ENCODE measurements around the gene MYO5B.

MYO5B gene

DNA sequence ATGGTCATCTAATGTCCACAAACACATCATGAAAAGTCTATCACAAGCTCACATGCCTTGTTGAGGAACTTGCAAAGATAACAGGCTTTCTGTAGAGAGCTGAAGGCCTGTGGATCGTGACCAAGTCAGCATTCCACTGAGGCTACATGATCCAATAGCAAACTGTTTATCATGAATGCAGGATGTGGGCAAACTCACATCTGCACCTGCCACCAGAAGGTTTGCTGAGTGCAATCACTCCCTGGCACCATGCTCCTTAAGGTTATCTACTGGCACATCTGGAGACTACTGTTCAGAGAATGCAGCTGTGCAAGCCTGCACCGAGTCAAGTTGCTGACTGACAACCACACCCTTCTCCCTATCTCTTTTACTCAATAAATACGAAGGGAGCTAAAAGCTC lies 314.3 kb downstream of the MYO5B start:
- no peak for DNase-seq (ENCODE audit: low read depth)

DNA sequence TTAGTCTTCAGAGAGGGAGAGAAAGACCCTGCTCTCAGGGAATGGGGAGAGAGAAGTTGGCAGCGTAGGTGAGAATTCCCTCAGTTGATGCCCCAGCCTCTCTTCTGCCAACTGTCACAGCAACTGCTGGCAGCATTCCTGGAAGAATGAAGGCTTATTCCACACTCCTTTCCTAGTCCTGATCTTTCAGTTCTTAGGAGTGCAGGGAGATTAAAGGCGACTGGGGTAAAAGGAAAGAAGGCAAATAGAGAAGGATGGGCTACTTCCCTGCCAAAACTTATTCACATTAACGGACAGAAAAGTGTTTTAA lies 315.7 kb downstream of the MYO5B start:
- DNase-seq (ENCODE audit: low read depth): no peak

DNA sequence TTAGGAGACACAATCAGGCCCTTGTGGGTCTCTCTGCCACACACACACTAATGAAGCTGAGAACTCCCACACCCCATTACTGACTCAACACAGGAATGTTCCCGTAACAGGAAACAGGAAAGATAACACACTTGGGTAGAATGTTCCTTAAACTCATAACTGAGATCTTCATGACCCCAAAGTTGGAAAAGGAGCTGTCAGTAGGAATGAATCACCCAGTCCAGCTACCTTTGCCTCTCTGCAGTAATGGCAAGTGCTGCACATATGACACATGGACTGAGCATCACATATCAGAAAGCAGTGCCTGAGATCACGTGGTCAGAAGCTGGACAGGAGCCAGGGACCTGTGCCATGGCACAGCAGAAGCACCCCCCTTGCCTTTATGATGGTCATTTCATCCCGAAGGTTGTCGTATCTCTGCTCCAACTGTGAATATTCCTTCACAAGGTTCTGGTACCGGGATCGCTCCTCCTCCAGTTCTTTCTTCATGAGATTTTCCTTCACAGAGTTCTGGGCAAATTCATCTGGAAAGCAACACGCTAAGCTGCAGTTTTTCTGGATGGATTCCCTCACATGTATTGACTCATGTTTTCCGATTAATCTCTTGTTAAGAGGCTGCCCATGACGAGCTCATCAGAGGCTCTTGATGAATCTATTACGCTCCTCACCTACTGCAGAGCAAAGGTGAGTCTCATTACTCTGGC lies 316.2 kb downstream of the MYO5B start:
- DNase-seq (ENCODE audit: low read depth): no peak

DNA sequence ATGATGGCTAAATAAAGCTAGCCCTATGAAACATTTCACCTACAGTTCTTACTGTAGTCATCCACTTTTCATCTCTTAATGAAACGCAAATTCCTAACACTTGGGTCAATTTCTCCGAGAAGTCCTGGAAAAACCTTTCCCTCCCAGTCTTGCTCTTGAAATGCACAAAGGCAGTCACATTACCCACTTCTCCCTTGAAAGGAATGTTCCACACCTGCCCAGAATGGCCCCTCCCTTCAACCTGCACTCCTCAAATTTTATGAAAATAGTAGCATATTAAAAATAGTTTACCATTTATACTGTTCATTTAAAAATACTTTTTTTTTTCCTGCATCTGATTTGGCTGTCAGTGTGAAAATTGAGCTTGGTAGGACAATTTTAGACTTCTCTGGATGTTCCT lies 316.9 kb downstream of the MYO5B start:
- DNase-seq (ENCODE audit: low read depth): no peak

DNA sequence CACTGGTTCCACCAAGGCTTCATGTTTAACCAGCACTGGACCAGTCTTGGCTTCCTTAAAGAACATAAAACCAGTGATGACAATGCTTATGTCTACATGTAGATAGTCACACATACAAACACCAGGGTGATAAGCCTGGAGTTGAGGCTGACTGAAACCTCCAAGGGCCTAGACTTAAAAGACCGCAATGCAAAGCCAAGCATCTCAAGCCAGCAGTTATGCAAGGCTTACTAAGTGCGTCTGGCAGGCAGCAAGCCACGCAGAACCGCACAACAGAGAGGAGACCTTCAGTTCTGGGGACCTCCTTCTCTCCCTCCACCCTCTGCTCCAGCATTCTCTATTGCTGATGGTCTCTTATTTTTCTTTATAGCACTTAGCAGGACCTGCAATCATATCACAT lies 318.4 kb downstream of the MYO5B start:
- DNase-seq (ENCODE audit: low read depth): no peak

DNA sequence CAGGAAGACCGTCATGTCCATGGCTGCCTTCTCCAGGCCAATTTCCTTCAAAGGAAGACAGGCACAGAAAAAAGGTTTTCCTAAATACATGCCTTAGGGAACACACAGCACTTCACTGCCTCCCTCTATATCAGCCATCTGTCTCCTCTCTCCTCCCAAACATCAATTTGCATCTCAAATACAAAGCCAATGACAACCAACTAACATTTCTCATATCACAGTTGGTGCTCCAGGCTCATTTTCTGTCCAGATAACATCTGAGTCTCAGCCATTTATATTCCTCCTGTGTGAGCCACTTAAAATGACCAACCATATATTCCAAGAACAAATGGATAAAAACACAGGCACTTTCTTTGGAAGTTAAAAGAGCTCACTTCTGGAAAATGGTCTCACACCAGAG lies 319.2 kb downstream of the MYO5B start:
- DNase-seq (ENCODE audit: low read depth): no peak

DNA sequence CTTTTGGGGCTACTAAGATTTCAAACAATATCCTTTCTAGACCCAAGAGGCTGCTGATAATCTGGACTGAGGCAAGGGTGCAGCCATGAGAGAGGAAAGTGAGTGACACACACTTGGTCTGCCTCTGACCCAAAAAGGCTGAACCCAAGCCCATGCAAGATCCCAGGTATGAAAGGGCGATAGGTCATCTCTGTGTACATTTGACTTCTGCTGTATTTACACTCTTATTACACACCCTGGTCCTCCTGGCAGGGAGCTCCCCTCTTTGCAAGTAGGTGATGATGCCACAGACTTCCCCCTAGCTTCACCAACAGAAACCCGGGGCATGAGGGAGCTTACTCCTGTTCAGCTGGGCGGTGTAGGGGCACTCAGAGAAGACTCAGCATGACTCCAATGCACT lies 319.8 kb downstream of the MYO5B start:
- no peak for DNase-seq (ENCODE audit: low read depth)

DNA sequence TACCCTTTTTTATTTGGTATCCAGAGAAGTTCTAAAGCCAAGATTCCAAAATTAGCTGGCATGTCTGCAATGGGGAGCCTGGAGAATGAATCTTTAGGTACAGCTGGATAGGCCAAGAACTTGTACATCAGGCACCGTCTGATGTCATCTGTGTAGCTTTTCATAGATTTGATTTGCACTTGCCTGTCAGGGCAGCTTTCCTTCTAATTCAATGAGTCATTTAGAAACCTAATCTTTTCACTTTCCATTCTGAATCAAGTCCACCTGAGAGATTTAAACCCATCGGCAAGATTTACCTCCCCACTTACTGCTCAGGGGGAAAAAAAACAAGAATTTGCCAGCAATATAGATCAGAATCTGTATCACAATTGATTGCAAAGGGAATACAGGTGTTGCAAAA lies 320.7 kb downstream of the MYO5B start:
- no peak for DNase-seq (ENCODE audit: low read depth)

DNA sequence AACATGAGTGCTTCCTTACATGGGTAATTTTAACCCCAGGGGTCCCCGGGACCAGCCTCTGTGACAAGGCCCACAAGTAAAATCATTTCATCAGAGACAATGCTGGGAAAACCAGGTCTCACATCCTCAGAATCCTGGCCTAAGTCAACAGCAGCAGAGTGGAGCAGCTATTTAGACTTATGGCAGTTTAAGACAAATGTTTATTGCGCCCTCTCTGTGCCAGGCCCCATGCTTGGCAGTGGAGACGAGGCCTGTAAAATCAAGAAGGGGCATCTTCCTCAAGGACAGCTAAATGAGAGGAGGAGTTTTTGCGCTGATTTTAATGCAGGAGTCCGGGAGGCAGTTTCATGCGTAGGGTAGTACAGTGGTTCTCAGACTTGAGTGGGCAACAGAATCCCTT lies 325.6 kb downstream of the MYO5B start:
- DNase-seq (ENCODE audit: low read depth): no peak

DNA sequence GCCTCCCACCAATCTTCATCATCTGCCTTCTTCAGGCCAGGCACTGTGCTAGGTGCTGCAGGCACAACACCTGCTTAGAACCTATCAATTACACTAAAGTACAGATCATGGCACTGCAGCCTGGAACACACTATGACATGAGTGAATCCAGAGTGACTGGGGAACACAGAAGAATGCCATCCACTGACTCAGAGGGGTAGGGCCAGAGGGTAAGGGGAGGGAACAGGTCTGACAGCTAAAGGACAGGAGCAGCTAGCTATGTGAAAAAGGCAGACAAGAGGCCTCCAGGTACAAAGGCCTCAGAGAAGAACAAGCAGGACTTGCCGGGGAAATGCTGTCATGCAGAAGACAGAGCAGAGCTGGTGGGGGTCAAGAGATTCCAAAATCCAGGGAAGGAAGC lies 328.3 kb downstream of the MYO5B start:
- no peak for DNase-seq (ENCODE audit: low read depth)

DNA sequence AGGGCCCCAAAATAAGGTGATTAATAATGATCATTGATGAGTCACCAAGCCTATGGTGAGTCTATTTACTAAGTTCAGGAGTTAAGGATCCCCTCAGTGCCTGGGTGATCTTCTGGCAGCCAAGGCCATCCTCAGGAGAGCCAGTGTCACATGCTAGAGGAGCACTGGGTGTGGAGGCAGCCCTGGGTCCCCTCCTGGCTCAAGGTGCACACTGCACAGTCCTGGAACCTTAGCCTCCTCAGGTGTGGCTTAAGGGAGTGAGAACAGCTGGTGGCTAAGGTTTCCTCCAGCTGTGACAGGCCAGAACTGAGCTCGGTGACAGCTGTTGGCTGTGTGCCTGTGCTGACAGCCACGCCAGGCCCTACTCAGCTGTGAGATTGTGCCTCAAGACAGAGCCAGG lies 329.5 kb downstream of the MYO5B start:
- DNase-seq (ENCODE audit: low read depth): no peak

DNA sequence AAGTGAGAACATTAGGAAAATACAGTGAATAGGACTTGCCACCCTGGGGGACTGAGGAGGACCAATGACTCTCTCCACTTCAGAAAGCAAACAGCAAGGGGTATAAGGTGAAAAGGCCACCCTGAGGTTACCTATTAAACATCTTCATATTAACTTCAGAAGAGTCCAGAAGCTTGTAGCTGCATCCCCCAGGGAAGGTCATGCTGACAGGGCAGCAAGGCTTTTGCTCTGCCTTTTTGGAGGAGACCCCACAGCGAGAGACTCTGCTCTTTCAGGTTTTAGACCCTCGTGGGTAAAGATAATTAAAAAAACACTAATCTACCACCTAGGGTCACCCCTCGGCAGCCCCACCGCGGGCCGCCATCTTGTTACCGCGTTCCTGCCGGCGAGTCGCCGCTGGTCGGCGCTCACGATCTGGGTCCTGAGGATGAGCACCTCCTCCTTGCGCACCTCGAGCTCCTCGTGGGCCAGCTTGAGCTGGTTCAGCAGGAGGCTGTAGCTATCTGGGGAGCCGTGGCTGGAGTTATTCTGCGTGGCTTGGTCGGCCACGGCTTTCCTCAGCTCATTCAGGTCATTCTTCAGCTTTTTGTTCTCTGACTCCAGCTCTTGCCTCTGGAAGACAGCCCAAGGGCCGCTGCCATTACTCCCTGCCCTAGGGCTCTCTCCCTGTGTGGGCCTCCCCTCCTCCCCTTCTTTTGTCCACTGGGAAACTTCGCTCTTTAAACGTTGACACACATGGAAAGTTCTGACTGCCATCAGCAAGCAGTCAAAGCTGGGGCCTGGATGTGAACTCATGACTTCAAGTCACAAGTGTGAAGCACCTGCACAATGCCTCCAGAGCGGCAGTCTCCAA lies 331.0 kb downstream of the MYO5B start:
- DNase-seq (ENCODE audit: low read depth): no peak

DNA sequence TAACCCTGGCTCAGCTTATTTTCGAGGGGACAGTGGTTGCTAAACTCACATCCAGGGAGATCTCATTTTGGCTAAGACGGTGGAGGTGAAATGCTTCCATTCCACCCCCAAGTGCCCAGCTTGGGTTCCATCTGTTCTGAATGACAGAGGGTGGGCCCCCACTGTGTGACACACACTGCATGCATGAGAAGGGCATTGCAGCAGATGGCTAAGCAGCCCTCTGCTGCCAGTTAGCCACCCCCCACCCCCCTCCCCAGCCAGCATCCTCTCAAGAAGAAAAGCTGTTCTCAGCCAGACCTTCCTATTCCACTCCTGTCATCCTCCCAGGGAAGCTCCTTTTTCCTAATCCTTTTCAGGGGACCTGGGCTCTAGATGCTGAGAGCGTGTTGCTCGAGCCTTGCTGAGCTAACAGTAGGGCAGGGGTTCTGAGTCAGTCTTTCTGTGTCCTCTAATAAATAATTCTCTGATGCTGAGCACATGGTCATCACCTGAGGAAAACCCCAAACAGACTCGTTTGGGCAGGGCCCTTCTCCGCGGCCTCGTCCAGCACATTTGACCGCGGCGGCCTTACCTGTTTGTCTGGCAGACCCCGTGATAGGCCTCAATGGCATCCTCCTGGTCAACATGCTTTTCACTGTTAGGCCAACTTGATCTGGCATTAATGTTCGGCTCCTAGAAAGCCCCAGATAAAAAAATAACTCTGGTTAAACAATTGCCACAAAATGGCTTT lies 332.1 kb downstream of the MYO5B start:
- no peak for DNase-seq (ENCODE audit: low read depth)

DNA sequence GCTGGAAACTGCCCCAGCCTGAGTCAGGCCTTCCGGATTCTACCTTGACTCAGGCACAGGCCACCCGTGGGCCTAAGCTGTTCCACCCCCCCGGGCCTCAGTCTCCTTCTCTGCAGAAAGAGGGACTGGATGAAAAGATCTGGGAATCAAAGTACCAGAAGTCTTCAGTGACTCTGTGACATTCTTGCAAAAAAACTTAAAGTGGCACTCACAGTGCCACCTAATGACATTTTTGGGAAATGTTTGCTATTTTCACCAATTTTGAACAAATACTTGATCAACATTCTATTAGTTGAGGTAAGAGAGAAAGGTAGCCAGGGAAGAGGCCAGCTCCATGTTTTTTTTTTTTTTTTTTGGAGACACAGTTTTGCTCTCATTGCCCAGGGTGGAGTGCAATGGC lies 333.3 kb downstream of the MYO5B start:
- no peak for DNase-seq (ENCODE audit: low read depth)

DNA sequence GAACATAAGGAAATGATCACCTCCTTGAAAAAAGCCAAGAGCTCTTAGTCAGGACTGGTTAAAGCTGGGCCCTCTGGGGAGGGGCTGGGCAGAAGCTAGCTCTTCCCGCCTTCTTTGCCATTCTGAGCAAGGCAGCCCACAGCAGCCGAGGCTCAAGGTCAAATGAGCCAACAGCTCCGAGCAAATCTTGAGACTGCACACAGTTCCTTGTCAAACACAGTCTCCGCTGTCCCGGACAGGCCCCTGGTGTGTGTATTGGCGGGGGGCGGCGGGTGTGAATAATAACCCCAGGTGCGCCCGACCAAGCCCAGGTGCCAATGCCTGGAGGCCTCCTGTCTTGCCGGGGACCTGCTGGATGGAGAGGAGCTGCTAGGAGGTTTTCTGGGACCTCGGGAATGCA lies 335.2 kb downstream of the MYO5B start:
- DNase-seq (ENCODE audit: low read depth): no peak

DNA sequence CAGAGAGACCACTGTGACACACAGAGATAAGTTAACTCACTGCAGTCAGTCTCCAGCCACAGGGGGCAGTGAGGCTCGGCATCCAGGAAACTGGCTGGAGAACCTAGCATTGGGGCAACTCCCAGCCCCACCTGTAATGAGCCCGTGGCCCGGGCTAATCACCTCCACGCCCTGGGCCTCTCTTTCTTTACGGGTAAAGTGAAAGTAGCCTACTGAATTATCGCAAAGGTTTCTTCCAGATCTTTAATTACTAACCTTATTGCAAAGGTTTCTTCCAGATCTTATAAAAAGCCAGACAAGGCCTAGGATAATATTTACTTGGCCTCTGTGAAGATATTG lies 336.0 kb downstream of the MYO5B start:
- no peak for DNase-seq (ENCODE audit: low read depth)

DNA sequence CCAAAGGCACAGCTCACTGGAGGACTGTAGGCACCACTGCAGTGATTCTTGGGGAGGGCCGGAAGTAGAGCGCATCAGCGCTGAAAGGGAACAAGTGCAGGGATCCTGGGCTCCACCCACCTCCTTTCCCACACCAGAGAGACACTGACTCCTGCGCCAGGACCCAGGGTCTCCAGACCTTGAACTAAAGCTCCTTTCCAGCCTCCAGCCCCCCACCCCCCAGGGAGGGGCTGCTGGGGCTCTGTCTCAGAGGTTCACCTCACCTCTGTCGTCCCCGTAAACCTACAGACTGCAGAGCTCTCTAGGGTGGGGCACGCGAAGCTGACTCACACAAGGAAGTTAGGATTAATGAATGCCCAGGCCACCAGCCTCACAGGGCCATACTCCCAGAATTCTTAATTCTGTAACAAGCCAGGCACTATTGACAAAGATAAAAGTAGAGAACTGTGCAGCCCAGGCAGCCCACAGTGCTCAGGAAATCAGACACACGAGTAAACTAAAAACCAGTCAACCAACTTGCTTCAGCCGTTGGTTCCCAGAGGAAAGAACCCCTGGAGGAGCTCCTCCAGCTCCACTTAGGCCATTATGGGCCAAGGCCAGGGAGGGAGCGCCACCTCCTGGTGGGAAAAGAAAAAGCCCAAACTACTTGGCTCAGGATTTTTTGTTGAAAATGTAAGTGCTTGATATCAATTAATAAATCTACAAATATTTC lies 336.5 kb downstream of the MYO5B start:
- peak; percentile 29 for DNase-seq (ENCODE audit: low read depth)

DNA sequence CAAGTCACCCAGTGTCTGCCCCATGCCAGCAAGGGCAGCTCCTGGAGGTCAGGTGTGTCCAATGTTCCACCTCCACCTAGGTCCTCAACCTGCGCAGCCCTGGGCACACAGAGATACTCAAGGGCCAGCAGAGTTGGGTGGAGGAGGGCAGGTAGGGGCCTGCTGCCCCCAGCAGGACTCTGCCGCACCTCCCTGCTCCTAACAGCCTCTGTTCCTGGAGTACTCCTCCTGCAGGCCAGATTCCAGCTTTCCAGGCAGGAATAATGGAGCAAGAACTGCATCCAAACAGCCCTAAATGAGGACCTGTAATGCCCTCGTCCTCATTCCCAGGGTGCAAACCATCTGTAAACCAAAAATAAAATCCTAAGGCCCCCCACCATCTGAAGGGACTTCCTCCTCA lies 337.2 kb downstream of the MYO5B start:
- DNase-seq (ENCODE audit: low read depth): no peak

DNA sequence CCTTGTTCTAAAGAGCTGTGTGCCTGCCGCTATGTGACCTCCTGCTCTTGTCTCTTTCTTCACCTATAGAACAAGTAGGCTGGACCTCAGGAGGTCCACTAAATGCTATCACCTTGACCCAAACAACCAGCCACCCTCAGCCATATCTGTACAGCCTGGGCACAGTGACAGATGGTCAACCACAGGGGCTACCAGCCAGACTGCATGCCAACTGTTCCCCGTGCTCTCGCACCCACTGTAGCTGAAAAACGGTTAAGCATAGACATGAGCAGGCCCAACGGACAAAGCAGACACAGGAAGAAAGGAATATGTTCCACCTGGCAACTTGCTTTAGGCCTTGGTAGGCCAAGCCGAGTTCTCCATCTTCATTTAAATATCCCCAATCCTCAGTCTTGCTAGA lies 338.5 kb downstream of the MYO5B start:
- no peak for DNase-seq (ENCODE audit: low read depth)

DNA sequence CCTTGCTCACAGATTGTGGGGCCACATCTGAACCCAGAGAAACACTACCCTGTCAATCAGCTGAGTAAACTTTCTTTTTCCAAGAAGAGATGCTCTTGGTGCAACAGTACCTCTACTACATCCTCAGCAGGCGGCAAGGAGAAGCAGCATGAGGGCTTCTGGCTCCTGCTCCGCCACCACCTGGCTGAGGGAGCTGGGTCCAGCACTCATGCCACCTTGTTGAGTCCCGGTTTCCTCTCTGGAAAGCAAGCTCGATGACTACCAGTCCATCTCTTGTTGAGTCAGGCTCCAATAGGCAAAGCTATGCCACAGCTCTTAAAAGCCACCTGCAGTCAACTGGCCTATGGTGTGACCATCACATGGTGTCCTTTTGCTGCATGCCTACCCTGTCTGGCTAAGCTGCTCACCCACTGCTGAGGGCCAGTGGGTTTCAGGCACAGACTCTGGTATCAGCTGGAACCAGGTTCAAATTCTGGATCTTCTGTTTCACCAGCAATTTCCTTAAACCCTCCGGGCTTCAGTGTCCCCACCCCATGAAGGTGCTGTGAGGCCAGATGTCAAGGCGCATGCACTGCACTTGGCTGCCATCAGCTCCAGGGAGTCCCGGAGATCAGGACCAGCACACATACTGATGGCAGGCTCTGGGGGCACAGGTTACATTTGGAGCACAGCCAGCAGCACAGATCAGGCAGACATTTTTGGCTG lies 339.1 kb downstream of the MYO5B start:
- no peak for DNase-seq (ENCODE audit: low read depth)

DNA sequence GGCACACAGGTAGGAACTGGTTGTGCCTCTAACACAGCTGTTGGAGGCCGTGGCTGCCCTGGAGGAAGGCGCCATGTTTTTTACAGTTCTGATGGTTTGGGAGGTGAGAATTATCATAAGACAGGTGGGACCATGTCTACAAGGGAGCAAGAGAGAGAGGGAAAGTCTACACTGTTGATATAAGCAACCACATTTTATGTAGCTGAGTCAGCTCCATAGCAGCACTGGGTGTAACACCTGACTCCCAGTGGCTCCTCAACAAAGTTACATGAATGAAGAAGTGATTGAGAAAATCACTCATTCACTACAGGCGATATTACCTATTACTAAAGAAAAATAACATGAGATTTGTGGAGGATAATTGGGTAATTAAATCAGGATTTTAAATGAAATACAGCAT lies 340.3 kb downstream of the MYO5B start:
- DNase-seq (ENCODE audit: low read depth): no peak

DNA sequence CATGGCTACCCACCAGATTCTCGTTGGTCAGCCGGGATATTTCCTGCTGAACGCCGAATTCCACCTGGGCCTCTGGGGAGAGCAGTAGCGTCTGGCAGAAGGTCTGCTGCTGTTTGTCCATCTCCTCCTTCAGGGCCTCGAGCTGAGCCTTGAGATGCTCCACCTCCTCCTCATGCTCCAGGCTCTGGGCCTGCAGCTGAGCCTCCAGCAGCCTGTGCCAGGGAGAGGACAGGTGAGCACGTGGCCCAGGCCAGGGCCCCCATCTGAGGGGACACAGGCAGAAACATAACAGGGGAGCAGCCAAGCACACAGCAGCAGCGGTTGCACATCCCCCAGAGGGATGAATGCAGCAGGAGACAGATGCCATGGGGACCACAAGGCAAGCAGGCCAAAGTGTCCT lies 341.5 kb downstream of the MYO5B start:
- DNase-seq (ENCODE audit: low read depth): no peak

All from CMK (cell line).